Transverse colon (tissue), 4 donors: Measurements from ENCODE around the gene ELP4. TPM values are rescaled to one million over a fixed set of nuclear protein-coding genes. Genes with fewer than 3 reads are reported as not detected.

Source experiments
- DNase-seq: peaks from one replicate; pipeline ENCODE4 v3.0.0-alpha.2; 2019
- H3K27ac ChIP-seq, 4 donors: fragments of 200-600 bp; sonication (generic); 2 replicates each; pipeline ENCODE4 v1.5.1; 2016 to 2018; ENCODE audit warnings: inconsistent platforms in 4 of 4
- H3K27me3 ChIP-seq: fragments of 200-600 bp; sonication (generic); 2 replicates; pipeline ENCODE4 v1.5.1; 2017; ENCODE audit warnings: inconsistent platforms
- H3K36me3 ChIP-seq, 4 donors: fragments of 200-600 bp; sonication (generic); 2 replicates each; pipeline ENCODE4 v1.5.1; 2017 to 2019; ENCODE audit warnings: inconsistent platforms in 4 of 4
- H3K4me1 ChIP-seq, 4 donors: fragments of 200-600 bp; sonication (generic); 2 replicates each; pipeline ENCODE4 v1.5.1; 2017 to 2020; ENCODE audit warnings: inconsistent platforms in 4 of 4
- H3K4me3 ChIP-seq, 4 donors: fragments of 200-600 bp; sonication (generic); 1 replicate in 1 of 4; 2 replicates in 3 of 4; pipeline versions ENCODE4 v1.5.1 to v1.6.1; 2017 to 2019; ENCODE audit warnings: inconsistent platforms in 4 of 4
- H3K9me3 ChIP-seq, 2 donors: fragments of 200-600 bp; sonication (generic); 2 replicates each; pipeline ENCODE4 v1.5.1; 2017 to 2019; ENCODE audit warnings: inconsistent platforms in 2 of 2
- CTCF ChIP-seq, 5 experiments: fragments of 200-600 bp in 3 of 5; fragments of 450-650 bp in 2 of 5; sonication (generic) in 3 of 5; IDR thresholded peaks; 1 replicate in 2 of 5; 2 replicates in 3 of 5; pipeline ENCODE4 v1.5.1; 2016 to 2017; ENCODE audit warnings: antibody characterized with exemption in 5 of 5, inconsistent platforms in 3 of 5, mild to moderate bottlenecking in 2 of 5, moderate library complexity in 1 of 5
- EP300 ChIP-seq: sonication (generic); formaldehyde crosslinking; IDR thresholded peaks from one replicate; pipeline ENCODE4 v1.6.1; 2017; ENCODE audit warnings: antibody characterized with exemption, low read depth
- POLR2A ChIP-seq: fragments of 450-650 bp; IDR thresholded peaks from one replicate; pipeline ENCODE4 v1.6.1; 2016; ENCODE audit warnings: antibody characterized with exemption, mild to moderate bottlenecking, moderate library complexity
- POLR2AphosphoS5 ChIP-seq, 3 donors: sonication (generic); formaldehyde crosslinking; IDR thresholded peaks; one replicate each; pipeline ENCODE4 v1.6.1; 2016; ENCODE audit warnings: antibody characterized with exemption in 3 of 3
- WGBS, 2 donors: methylation state at CpG; one replicate each; pipeline ENCODE4 v1.1.5; 2018; ENCODE audit warnings: low coverage in 1 of 2; 5-methylcytosine and 5-hydroxymethylcytosine counted together
- in situ Hi-C, 4 donors: fragments of 200-750 bp; cut with MboI; loops; one replicate each; pipeline versions ENCODE4 v1.15.0 to v1.15.1; 2017; ENCODE audit warnings: low sequenced_read_pairs in 3 of 4, low pct_ligation_motif_present in 1 of 4, low pct_unique_long_range_greater_than_20kb in 1 of 4
- intact Hi-C: fragments of 100-400 bp; cut with DNase I; formaldehyde crosslinking; loops from one replicate; pipeline ENCODE4 v1.15.1; 2023; ENCODE audit warnings: low total_unique reads
- total RNA-seq, 4 donors: library from RNA; depleted of rRNA; stranded (reverse); fragments of >200 nt; gene quantifications; one replicate each; pipeline ENCODE4 v1.1.0, GENCODE V29; 2016

The ELP4 gene
- total RNA-seq, 4 donors from 2014 or later = 14.2 to 46.4 (median 23.6) TPM

GRCh38 chr11:31499576-31500178, 9.9 kb upstream of the ELP4 start:
- DNase-seq = no peak
- Histone ChIP-seq H3K27ac (no peak overlapping the region), H3K36me3 (peaks cover 0 to 4% (median 0%) of the 10 kb centered on the region in 4 donors), H3K4me3 (no peak overlapping the region), H3K4me1 (no peaks in the 10 kb centered on the region), H3K9me3 (no peaks in the 10 kb centered on the region), H3K27me3 (no peaks in the 10 kb centered on the region)
- TF ChIP-seq POLR2A = no peak
- 88 to 94% methylated on average over 3 of the region's 3 CpGs for WGBS, 2 donors
- intact Hi-C loops = no loop called here
- in situ Hi-C loops = loop anchor here in 1 of 4 donors (25.0 kb wide), 1 partner anchor 363 kb away; no protein-coding TSS in a partner anchor

- H3K4me1 ChIP-seq = no peaks in the 10 kb centered on the region
- intact Hi-C loops (no loop called here), in situ Hi-C loops (no loop called here)
- TF ChIP-seq CTCF (IDR thresholded peaks at IDR 0.05) = no peak
- no peak for TF ChIP-seq POLR2AphosphoS5 (IDR thresholded peaks at IDR 0.05)
- TF ChIP-seq EP300 = no peak
- no peak for TF ChIP-seq POLR2A
- no peaks in the 10 kb centered on the region for H3K9me3 ChIP-seq
- DNase-seq = no peak
- WGBS, 2 donors = 70 to 71% methylated on average over 1 to 2 of the region's 2 CpGs
- H3K36me3 ChIP-seq = peaks cover 0 to 10% (median 0%) of the 10 kb centered on the region in 4 donors
- H3K4me3 ChIP-seq = no peak overlapping the region
- H3K27ac ChIP-seq = no peak overlapping the region
- no peaks in the 10 kb centered on the region for H3K27me3 ChIP-seq
These were observed 9.0 kb upstream of the ELP4 start for GRCh38 chr11:31500560-31500959.

GRCh38 chr11:31509051-31509428, 527 bp upstream of the ELP4 start:
- WGBS, 2 donors = 2 to 3% methylated on average over 6 to 8 of the region's 8 CpGs
- no peak for TF ChIP-seq CTCF (IDR thresholded peaks at IDR 0.05)
- TF ChIP-seq POLR2AphosphoS5 (IDR thresholded peaks at IDR 0.05) = no peak
- no peak for TF ChIP-seq POLR2A
- TF ChIP-seq EP300 = no peak
- H3K27me3 ChIP-seq = no peaks in the 10 kb centered on the region
- peaks cover 3 to 32% (median 22%) of the 10 kb centered on the region in 4 donors for H3K4me1 ChIP-seq
- intact Hi-C loops = no loop called here
- no peaks in the 10 kb centered on the region for H3K9me3 ChIP-seq
- in situ Hi-C loops = no loop called here
- peaks cover 0 to 10% (median 0%) of the 10 kb centered on the region in 4 donors for H3K36me3 ChIP-seq
- peak overlapping the region; percentile 36 to 81 (median 68) for H3K4me3 ChIP-seq
- DNase-seq = no peak
- peak overlapping the region; percentile 78 to 88 (median 84) for H3K27ac ChIP-seq

- intact Hi-C loops (no loop called here), in situ Hi-C loops (no loop called here)
- H3K4me3 ChIP-seq = no peak overlapping the region
These were observed 2.5 kb downstream of the ELP4 start for GRCh38 chr11:31512117-31512516.

More at GRCh38 chr11:31512117-31512516, 2.5 kb downstream of the ELP4 start:
- DNase-seq = no peak
- no peak overlapping the region for H3K27ac ChIP-seq
- no peaks in the 10 kb centered on the region for H3K27me3 ChIP-seq
- 54 to 72% methylated on average over 6 of the region's 6 CpGs for WGBS, 2 donors
- H3K4me1 ChIP-seq = peaks cover 3 to 32% (median 22%) of the 10 kb centered on the region in 4 donors
- no peak for TF ChIP-seq CTCF (IDR thresholded peaks at IDR 0.05)
- no peak for TF ChIP-seq POLR2AphosphoS5 (IDR thresholded peaks at IDR 0.05)
- TF ChIP-seq EP300 = no peak
- TF ChIP-seq POLR2A = no peak
- H3K9me3 ChIP-seq = no peaks in the 10 kb centered on the region
- no peaks in the 10 kb centered on the region for H3K36me3 ChIP-seq
